Measurements from ENCODE around the gene RARG.
"Not testable (repeated sequence)": the region's sequence is repeated elsewhere in the genome, so short reads cannot be mapped to it uniquely, and the experiment has no call there.

RARG gene

DNA sequence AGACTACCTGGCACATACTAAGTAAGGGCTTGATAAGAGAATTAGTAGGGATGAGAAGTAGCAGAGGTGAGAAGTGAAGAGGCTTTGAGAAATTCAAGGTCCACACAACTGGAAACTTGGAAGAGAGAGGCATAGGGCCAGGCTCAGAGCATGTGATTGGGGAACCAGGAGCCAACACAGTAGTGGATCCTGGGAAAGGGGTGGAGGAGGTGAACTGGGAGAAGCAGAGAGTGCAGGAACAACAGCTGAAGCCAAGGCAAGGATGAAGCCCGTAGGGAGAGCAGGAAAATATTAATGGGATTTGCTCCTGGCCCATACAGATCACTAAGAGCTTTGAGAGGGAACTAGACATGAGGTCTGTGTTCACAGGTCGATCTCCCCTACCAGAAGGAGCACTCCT, 23.6 kb downstream of the RARG start:
- no peak for DNase-seq

DNA sequence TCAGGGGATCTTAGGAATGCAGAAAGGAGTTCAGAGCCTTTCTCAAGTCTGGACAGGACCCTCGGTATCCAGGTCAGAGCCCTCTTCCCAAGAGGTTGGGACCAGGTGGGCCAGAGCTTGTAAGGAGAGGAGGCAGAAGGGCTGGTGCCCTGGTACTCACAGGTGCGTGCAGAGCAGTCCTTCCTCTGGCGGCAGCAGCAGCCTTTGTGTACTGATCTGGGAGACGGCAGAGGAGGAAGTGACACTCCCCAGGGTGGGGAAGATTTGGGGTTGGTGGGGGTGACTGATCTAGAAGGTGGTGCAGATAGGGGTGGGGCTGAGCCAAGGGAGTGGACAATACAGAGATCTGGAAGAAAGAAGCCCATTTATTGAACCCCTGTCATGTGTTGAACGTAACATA, 25.0 kb downstream of the RARG start, which contains the start of gene ITGB7:
ITGB7 (minus strand) TSS at position 210 of the 400 bp plus-strand sequence. CDS start 6,808 bp downstream, outside the sequence.
- DNase-seq, result no peak

GRCh38 chr12:53205747-53206419, 26.1 kb downstream of the RARG start:
- no peak for DNase-seq

GRCh38 chr12:53204351-53204750, 27.7 kb downstream of the RARG start:
- DNase-seq, result no peak

GRCh38 chr12:53202316-53202715, 29.7 kb downstream of the RARG start:
- DNase-seq, result not testable (repeated sequence)

DNA sequence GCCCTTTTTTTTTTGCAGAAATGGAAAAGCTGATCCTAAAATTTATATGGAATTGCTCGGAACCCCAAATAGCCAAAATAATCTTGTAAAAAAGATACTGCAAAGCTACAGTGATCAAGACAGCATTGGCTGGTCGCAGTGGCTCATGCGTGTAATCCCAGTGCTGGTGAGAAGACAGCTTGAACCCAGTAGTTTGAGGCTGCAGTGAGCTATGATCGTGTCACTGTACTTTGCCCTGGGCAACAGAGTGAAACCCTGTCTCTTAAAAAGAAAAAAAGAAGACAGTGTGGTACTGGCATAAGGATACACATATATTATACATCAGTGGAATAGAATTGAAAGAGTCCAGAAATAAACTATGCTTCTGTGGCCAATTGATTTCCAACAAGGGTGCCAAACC, 30.4 kb downstream of the RARG start:
- no peak for DNase-seq

DNA sequence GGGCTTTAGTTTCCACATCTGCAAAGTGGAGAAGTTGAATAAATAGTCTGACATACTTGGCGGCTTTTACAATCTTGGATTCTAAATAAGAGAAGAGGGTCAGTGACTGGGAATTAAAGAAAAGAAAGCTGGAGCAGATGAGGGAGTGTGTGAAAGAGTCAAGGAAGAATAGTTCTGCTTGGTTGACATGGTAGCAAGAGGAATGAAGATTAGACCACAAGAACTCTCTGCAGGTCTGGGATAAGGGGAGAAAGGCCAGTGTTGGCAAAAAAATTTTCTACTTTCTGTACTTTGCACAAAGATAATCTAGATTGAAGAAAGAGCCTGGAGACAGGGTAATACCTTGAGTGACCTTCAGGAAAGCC, 30.9 kb downstream of the RARG start:
- DNase-seq, result no peak

DNA sequence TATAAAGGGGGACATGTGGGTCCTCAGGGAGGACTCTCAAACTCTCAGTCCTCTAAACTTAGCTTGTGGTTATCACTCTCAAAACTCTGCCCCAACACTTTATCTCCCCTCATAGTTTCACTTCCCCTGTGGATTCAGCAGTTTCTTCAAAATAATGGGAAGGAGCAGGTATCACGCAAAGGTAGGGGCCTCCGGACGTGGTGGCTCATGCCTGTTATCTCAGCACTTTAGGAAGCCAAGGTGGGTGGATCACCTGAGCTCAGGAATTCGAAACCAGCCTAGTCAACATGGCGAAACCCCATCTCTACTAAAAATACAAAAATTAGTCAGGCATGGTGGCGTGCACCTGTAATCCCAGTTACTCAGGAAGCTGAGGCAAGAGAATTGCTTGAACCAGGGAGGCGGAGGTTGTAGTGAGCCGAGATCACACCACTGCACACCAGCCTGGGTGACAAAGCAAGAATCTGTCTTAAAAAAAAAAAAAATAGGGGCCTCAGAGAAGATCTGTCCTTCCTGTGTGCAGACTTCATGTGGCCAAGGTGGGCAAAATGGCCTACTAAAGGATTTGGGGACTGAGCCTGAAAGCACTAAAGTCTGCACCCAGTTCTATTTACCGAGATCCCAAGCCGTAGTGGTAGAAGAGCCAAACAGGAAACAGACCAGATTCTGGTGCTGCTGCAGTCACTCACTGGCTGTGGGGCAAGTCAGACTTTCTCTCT, 31.4 kb downstream of the RARG start:
- no peak for DNase-seq

- no peak for DNase-seq
Measured at GRCh38 chr12:53200107-53200457, 31.9 kb downstream of the RARG start.

- no peak for DNase-seq
Measured at GRCh38 chr12:53199700-53200099, 32.3 kb downstream of the RARG start.

- no peak for DNase-seq
Measured at GRCh38 chr12:53198486-53199110, 33.4 kb downstream of the RARG start.

- no peak for DNase-seq
Measured at GRCh38 chr12:53197011-53197640, 34.9 kb downstream of the RARG start.

- no peak for DNase-seq
Measured at GRCh38 chr12:53196486-53196885, 35.5 kb downstream of the RARG start.

GRCh38 chr12:53195516-53196420, 36.2 kb downstream of the RARG start:
- no peak for DNase-seq

DNA sequence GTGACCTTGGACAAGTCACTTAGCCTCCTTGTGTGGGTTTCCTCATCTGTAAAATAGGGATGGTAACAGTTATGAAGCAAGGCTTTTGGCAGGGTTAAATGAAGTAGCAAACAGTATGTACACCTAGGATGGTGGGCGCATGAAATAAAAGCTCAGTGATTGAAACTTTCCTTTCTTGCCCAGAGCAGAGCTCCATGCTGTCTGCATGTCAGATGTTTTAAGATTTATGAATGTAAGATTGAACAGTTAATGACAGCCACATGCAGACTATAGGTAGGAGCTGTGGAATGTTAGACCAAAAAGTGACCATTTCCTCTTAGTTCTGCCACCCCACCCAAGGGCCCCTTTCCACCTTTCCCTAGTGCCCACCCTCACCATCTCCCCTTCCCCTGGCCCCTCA, 37.0 kb downstream of the RARG start:
- DNase-seq, result no peak

DNA sequence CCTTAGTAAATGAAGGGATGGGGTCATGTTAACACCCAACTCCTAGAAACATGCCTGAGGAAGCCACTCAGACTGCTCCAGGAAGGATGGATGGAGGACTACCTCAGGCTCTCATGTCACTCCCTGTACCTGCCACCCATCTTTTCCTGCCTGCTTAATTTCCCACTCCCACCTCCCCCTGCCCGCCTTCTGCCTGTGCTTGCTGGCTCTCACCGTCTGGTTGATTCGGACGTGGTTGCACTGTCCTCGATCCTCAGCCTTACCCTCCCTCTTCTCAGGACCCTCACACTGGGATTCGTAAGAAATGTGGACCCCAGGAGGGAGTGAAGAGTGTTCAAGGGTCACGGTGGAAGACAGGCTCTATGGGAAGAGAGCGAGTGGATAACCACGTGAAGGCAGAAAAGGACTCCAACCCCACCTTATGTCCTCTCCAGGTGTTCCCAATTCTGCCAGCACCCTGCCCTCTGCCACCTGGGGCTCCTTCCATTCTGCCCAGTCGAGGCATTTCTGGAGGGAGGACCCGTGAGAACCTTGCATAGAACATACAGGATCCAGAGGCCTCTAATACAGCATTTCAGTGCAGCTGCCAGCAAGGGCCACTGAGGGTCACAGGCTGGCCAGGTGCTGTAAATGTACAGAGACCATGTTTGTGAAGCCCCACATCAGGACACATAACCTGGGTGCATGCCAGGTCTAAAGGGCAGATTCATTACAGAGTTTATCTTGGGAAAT, 37.9 kb downstream of the RARG start:
- DNase-seq, result no peak

DNA sequence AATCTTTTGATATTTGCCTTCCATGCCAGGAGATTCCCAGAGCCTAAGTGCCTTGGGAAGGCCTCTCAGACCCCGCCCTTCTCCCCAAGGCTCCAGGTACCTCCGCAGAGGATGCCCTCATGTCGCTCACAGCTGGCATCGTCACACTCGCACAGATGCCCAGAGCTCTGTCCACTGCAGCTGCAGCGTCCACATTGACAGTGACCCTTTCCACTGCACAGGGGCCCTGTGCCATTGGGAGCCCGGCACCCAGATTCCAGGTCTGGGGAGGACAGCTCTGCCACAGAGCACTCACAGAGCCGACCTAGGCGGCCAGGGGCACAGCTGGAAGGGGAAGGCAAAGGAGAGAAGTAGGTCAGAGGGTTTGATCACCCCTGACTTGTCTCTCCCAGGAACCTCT, 39.0 kb downstream of the RARG start:
- no peak for DNase-seq

GRCh38 chr12:53192531-53193021, 39.4 kb downstream of the RARG start:
- DNase-seq, result no peak

DNA sequence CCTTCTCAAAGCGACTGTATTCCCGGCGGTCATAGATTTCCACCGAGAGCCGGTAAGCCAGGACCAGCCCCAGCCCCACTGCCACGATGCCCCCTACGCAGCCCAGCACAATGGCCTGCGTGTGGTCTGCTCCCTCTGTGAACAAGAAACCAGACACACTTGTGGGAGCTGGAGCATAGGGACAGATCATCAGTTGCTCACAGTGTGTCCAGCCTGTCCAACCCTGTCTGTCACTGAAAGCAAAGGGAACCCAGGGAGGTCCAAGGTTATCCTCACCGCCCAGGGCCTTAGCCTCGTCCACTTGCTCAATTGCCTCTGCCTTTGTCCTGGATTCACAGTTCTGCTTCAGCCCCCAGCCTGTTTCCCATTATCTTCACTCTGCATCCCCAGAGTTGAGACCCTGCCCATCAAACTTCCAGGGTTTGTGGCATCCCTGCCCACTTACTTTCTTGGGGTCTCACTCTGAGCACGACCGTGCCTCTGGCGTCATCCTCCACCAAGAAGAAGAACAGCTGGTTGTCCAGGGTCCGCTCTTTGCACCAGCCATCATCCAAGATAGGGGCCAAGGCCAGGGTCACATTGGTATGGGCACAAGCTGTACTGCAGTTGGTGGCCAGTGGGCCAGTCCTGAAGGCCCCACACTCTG, 40.0 kb downstream of the RARG start:
- no peak for DNase-seq

DNA sequence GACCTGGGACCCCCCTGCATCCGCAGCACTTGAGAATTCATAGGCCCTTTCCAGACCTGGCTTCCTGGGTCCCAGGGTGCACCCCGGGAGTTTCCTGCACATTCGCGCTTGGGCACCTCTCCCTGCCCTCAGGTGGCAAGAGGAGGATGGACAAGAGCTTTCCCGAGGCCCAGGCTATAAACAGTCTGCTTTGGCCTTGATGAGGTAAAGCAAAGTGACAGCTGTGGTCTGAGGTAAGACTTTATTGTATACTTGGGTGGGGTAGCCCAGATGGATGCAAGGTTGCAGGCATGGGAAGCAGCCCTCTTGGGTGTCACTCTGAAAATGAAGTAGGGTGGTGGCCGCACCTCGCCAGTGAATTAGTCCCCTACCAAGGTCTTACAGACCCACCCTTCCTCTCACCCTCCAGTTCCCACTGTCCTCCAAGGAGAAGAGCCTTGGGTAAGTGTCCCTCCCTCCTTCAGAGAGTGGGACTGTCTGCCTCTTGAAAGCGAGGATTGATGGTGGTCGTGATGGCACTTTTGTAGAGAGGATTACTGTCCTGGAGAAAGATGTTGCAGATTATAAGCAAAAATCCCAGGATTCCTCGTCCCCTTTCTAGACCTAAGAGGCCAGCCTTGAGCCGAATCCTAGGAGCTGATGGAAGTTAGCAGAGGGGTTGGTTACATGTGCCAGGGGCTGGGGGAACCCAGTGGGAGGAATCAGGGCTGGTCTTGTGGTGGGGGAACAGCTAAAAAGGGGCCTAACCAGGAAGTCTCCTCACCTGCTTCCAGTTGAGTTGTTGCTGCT, 40.7 kb downstream of the RARG start:
- no peak for DNase-seq

Data from NCI-H187 (cell line).